Hepatocyte (in vitro differentiated cells): ENCODE data around the gene G6PD.
"Not testable (repeated sequence)": the region's sequence is repeated elsewhere in the genome, so short reads cannot be mapped to it uniquely, and the experiment has no call there.

ENCODE experiments used
- EZH2 ChIP-seq: fragments of 200-600 bp; sonication (generic); IDR thresholded peaks from 2 replicates; pipeline ENCODE4 v1.6.1; 2016; ENCODE audit warnings: antibody characterized with exemption, mild to moderate bottlenecking, borderline replicate concordance
- TF ChIP-seq, protein P1 (sequence below): fragments of 200-600 bp; sonication (generic); IDR thresholded peaks from 2 replicates; pipeline ENCODE4 v1.5.1; 2016; ENCODE audit warnings: antibody characterized with exemption, mild to moderate bottlenecking; ENCODE audit not compliant: poor library complexity

DNA sequence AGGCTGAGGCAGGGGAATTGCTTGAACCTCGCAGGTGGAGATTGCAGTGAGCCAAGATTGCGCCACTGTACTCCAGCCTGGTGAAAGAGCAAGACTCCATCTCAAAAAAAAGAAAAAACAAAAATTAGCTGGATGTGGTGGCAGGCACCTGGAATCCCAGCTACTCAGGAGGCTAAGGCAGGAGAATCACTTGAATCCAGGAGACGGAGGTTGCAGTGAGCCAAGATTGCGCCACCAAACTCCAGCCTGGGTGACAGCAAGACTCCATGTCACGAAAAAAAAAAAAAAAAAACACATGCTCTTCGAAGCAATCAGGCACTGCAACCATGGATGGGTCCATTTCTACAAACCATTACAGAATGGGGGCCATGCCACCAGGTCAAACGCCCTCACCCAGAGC is 6.3 kb downstream of the G6PD start:
- TF ChIP-seq EZH2, result not testable (repeated sequence)
- TF ChIP-seq, protein P1, sequence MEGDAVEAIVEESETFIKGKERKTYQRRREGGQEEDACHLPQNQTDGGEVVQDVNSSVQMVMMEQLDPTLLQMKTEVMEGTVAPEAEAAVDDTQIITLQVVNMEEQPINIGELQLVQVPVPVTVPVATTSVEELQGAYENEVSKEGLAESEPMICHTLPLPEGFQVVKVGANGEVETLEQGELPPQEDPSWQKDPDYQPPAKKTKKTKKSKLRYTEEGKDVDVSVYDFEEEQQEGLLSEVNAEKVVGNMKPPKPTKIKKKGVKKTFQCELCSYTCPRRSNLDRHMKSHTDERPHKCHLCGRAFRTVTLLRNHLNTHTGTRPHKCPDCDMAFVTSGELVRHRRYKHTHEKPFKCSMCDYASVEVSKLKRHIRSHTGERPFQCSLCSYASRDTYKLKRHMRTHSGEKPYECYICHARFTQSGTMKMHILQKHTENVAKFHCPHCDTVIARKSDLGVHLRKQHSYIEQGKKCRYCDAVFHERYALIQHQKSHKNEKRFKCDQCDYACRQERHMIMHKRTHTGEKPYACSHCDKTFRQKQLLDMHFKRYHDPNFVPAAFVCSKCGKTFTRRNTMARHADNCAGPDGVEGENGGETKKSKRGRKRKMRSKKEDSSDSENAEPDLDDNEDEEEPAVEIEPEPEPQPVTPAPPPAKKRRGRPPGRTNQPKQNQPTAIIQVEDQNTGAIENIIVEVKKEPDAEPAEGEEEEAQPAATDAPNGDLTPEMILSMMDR, result not testable (repeated sequence)
